ENCODE data around the gene SMAD3. TPM values are rescaled to one million over a fixed set of nuclear protein-coding genes. Genes with fewer than 3 reads are reported as not detected.

SMAD3 gene
- total and polyA plus RNA-seq, 4 donors: 4.0 to 12.2 (median 5.5) TPM

DNA sequence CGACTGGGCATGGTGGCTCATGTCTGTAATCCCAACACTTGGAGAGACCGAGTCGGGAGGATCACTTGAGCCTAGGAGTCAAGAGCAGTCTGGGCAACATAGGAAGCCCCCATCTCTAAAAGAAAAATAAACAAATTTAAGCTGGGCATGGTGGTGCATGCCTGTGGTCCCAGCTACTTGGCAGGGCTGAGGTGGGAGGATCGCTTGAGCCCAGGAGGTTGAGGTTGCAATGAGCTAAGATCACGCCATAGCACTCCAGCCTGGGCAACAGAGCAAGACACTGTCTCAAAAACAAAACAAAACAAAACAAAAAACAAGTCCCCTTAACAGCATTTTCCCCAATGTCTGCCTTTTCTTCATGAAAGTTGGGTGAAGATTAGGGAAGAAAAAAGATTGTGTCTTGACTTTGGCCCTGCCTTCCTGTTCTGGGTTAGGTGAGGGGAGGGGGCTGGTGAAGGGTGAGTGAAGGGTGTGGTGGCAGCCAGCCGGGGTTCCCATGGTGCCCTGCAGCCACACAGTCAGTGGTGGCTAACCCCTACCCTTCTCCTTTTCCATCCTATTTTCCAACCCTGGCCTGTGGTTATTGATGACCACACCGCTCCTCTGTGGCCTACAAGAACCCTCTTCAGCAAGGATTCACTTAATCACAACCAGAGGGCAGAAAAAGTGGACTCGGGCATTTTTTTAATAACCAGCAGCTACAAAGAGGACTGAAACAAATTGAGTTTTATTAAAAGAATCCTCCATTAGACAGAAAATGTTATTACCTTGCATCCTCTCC, 28.4 kb upstream of the SMAD3 start:
- no peaks in the 10 kb centered on the region for H3K27me3 ChIP-seq (ENCODE audit: control insufficient read depth in 4 of 4, insufficient read depth in 4 of 4, low read length in 3 of 4)
- no peak overlapping the region for H3K4me3 ChIP-seq (ENCODE audit: low read depth in 1 of 3, low read length in 3 of 3)
- H3K4me1 ChIP-seq (ENCODE audit: control insufficient read depth in 4 of 4, insufficient read depth in 4 of 4, low read length in 3 of 4): peaks cover 3 to 15% (median 14%) of the 10 kb centered on the region in 4 donors
- H3K9me3 ChIP-seq (ENCODE audit: control insufficient read depth in 4 of 4, low read length in 3 of 4): no peaks in the 10 kb centered on the region
- TF ChIP-seq, protein P1, sequence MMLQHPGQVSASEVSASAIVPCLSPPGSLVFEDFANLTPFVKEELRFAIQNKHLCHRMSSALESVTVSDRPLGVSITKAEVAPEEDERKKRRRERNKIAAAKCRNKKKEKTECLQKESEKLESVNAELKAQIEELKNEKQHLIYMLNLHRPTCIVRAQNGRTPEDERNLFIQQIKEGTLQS (IDR thresholded peaks at IDR 0.05): no peak
- no peak for TF ChIP-seq FOXA1 (IDR thresholded peaks at IDR 0.05)
- no peak for TF ChIP-seq JUND (IDR thresholded peaks at IDR 0.05)
- no peak for TF ChIP-seq HNF4G (IDR thresholded peaks at IDR 0.05)
- TF ChIP-seq GABPA (IDR thresholded peaks at IDR 0.05 in 1 of 2, conservative IDR thresholded peaks at IDR 0.05 in 1 of 2): no peak
- TF ChIP-seq YY1 (IDR thresholded peaks at IDR 0.05): no peak
- no peak for TF ChIP-seq RXRA (IDR thresholded peaks at IDR 0.05)
- TF ChIP-seq, protein P2, sequence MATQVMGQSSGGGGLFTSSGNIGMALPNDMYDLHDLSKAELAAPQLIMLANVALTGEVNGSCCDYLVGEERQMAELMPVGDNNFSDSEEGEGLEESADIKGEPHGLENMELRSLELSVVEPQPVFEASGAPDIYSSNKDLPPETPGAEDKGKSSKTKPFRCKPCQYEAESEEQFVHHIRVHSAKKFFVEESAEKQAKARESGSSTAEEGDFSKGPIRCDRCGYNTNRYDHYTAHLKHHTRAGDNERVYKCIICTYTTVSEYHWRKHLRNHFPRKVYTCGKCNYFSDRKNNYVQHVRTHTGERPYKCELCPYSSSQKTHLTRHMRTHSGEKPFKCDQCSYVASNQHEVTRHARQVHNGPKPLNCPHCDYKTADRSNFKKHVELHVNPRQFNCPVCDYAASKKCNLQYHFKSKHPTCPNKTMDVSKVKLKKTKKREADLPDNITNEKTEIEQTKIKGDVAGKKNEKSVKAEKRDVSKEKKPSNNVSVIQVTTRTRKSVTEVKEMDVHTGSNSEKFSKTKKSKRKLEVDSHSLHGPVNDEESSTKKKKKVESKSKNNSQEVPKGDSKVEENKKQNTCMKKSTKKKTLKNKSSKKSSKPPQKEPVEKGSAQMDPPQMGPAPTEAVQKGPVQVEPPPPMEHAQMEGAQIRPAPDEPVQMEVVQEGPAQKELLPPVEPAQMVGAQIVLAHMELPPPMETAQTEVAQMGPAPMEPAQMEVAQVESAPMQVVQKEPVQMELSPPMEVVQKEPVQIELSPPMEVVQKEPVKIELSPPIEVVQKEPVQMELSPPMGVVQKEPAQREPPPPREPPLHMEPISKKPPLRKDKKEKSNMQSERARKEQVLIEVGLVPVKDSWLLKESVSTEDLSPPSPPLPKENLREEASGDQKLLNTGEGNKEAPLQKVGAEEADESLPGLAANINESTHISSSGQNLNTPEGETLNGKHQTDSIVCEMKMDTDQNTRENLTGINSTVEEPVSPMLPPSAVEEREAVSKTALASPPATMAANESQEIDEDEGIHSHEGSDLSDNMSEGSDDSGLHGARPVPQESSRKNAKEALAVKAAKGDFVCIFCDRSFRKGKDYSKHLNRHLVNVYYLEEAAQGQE (IDR thresholded peaks at IDR 0.05): no peak
- TF ChIP-seq TAF1 (conservative IDR thresholded peaks at IDR 0.05): no peak
- no peak for TF ChIP-seq RAD21 (IDR thresholded peaks at IDR 0.05)
- TF ChIP-seq, protein P3, sequence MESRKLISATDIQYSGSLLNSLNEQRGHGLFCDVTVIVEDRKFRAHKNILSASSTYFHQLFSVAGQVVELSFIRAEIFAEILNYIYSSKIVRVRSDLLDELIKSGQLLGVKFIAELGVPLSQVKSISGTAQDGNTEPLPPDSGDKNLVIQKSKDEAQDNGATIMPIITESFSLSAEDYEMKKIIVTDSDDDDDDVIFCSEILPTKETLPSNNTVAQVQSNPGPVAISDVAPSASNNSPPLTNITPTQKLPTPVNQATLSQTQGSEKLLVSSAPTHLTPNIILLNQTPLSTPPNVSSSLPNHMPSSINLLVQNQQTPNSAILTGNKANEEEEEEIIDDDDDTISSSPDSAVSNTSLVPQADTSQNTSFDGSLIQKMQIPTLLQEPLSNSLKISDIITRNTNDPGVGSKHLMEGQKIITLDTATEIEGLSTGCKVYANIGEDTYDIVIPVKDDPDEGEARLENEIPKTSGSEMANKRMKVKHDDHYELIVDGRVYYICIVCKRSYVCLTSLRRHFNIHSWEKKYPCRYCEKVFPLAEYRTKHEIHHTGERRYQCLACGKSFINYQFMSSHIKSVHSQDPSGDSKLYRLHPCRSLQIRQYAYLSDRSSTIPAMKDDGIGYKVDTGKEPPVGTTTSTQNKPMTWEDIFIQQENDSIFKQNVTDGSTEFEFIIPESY (IDR thresholded peaks at IDR 0.05): no peak
- TF ChIP-seq FOXA2 (IDR thresholded peaks at IDR 0.05): no peak
- no peak for TF ChIP-seq NR2F2 (IDR thresholded peaks at IDR 0.05)
- TF ChIP-seq, protein P4, sequence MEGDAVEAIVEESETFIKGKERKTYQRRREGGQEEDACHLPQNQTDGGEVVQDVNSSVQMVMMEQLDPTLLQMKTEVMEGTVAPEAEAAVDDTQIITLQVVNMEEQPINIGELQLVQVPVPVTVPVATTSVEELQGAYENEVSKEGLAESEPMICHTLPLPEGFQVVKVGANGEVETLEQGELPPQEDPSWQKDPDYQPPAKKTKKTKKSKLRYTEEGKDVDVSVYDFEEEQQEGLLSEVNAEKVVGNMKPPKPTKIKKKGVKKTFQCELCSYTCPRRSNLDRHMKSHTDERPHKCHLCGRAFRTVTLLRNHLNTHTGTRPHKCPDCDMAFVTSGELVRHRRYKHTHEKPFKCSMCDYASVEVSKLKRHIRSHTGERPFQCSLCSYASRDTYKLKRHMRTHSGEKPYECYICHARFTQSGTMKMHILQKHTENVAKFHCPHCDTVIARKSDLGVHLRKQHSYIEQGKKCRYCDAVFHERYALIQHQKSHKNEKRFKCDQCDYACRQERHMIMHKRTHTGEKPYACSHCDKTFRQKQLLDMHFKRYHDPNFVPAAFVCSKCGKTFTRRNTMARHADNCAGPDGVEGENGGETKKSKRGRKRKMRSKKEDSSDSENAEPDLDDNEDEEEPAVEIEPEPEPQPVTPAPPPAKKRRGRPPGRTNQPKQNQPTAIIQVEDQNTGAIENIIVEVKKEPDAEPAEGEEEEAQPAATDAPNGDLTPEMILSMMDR (IDR thresholded peaks at IDR 0.05; ENCODE audit: low read depth, low read length, missing input control): no peak
- no peak for TF ChIP-seq HNF4A (conservative IDR thresholded peaks at IDR 0.05)
- TF ChIP-seq, protein P5, sequence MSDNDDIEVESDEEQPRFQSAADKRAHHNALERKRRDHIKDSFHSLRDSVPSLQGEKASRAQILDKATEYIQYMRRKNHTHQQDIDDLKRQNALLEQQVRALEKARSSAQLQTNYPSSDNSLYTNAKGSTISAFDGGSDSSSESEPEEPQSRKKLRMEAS (IDR thresholded peaks at IDR 0.05): no peak
- TF ChIP-seq EGR1 (IDR thresholded peaks at IDR 0.05; ENCODE audit: low read depth in 2 of 2): no peak
- no peak for TF ChIP-seq SP1 (IDR thresholded peaks at IDR 0.05)
- no peak for DNase-seq (ENCODE audit: low spot score)
- no peak overlapping the region for H3K27ac ChIP-seq (ENCODE audit: low read depth in 1 of 2, low read length in 2 of 2)
- WGBS: 95% methylated on average over 8 of the region's 8 CpGs
- no peak overlapping the region for H3K9ac ChIP-seq (ENCODE audit: low read depth in 1 of 2, low read length in 2 of 2)
- no peaks in the 10 kb centered on the region for H3K36me3 ChIP-seq (ENCODE audit: control insufficient read depth in 4 of 4, insufficient read depth in 3 of 4, low read depth in 1 of 4, low read length in 3 of 4)

Measured in liver (tissue), 9 donors.